SJSA1 (cell line): ENCODE data around the gene MAST4. TPM values are rescaled to one million over a fixed set of nuclear protein-coding genes. Genes with fewer than 3 reads are reported as not detected.
A peak's percentile ranks its signal among the peaks of the same experiment; 100 is the strongest.

Source experiments
- DNase-seq, 2 experiments: peaks; one replicate each; pipeline ENCODE4 v3.0.0-alpha.2; 2015 to 2020; ENCODE audit warnings: low spot score in 2 of 2, low read depth in 1 of 2
- H3K27ac ChIP-seq: fragments of 250-450 bp; sonication (Bioruptor Pico); 2 replicates; pipeline ENCODE4 v1.5.1; 2020; ENCODE audit warnings: mild to moderate bottlenecking, moderate library complexity
- H3K27me3 ChIP-seq: fragments of 250-450 bp; sonication (Bioruptor Pico); replicated peaks from 2 replicates; pipeline ENCODE4 v1.5.1; 2020; ENCODE audit warnings: mild to moderate bottlenecking, moderate library complexity
- H3K36me3 ChIP-seq: fragments of 250-450 bp; sonication (Bioruptor Pico); 2 replicates; pipeline ENCODE4 v1.5.1; 2020; ENCODE audit warnings: mild to moderate bottlenecking
- H3K4me1 ChIP-seq: fragments of 250-450 bp; sonication (Bioruptor Pico); replicated peaks from 2 replicates; pipeline ENCODE4 v1.6.1; 2021; ENCODE audit warnings: mild to moderate bottlenecking
- H3K4me3 ChIP-seq: fragments of 250-450 bp; sonication (Bioruptor Pico); 2 replicates; pipeline ENCODE4 v1.5.1; 2020; ENCODE audit warnings: mild to moderate bottlenecking
- H3K9me3 ChIP-seq: fragments of 250-450 bp; sonication (Bioruptor Pico); replicated peaks from 2 replicates; pipeline ENCODE4 v1.5.1; 2020; ENCODE audit warnings: mild to moderate bottlenecking
- total RNA-seq: library from RNA; depleted of rRNA; stranded (reverse); fragments of >200 nt; shearing (Covaris generic); gene quantifications from 2 replicates; pipeline ENCODE4 v1.2.3, GENCODE V29; 2014

The MAST4 gene
- total RNA-seq, 1 experiment from 2014 or later = 2.3 TPM

GRCh38 chr5:66829358-66829674 lies 233.1 kb downstream of the MAST4 start:
- no peaks in the 10 kb centered on the region for H3K9me3 ChIP-seq
- peak overlapping the region; percentile 74 for H3K27ac ChIP-seq
- no peaks in the 10 kb centered on the region for H3K27me3 ChIP-seq
- no peak for DNase-seq
- no peaks in the 10 kb centered on the region for H3K36me3 ChIP-seq
- H3K4me3 ChIP-seq = peak overlapping the region; percentile 29
- peaks cover 14% of the 10 kb centered on the region for H3K4me1 ChIP-seq

GRCh38 chr5:66829826-66830225 lies 233.6 kb downstream of the MAST4 start:
- no peaks in the 10 kb centered on the region for H3K36me3 ChIP-seq
- peak overlapping the region; percentile 74 for H3K27ac ChIP-seq
- H3K4me3 ChIP-seq = no peak overlapping the region
- H3K27me3 ChIP-seq = no peaks in the 10 kb centered on the region
- peak in 1 of 2 experiments; percentile 71 for DNase-seq
- H3K4me1 ChIP-seq = peaks cover 14% of the 10 kb centered on the region
- H3K9me3 ChIP-seq = no peaks in the 10 kb centered on the region

GRCh38 chr5:66830636-66831035 lies 234.4 kb downstream of the MAST4 start:
- no peak overlapping the region for H3K27ac ChIP-seq
- DNase-seq = no peak
- H3K27me3 ChIP-seq = no peaks in the 10 kb centered on the region
- H3K4me1 ChIP-seq = peaks cover 14% of the 10 kb centered on the region
- H3K36me3 ChIP-seq = no peaks in the 10 kb centered on the region
- no peaks in the 10 kb centered on the region for H3K9me3 ChIP-seq
- no peak overlapping the region for H3K4me3 ChIP-seq

DNA sequence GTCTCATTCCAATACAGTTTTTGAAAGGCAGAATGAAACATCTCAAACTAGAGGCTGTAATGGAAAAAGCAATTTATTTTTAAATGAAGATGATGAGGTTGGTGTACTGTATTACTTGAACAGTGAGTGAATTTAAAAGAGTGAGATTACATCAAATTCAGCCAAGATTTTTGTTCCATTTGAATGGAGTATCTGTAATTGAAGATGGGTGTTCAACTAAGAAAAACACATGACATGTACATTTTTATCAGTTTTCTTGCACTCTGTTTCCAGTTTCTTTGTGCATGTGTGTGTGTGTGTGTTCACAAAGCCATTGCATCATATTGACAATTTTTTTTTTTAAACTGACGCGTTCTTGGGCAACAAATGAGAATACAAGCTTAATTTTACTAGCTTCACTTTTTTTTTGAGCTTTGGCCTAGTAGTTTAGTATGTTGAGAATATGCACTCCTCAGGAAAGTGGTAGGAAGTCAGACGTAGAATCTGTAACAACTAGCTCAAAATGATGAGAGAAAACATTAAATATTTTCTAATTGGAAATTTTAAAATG lies 243.5 kb downstream of the MAST4 start:
- DNase-seq = no peak
- H3K27ac ChIP-seq = no peak overlapping the region
- no peaks in the 10 kb centered on the region for H3K36me3 ChIP-seq

DNA sequence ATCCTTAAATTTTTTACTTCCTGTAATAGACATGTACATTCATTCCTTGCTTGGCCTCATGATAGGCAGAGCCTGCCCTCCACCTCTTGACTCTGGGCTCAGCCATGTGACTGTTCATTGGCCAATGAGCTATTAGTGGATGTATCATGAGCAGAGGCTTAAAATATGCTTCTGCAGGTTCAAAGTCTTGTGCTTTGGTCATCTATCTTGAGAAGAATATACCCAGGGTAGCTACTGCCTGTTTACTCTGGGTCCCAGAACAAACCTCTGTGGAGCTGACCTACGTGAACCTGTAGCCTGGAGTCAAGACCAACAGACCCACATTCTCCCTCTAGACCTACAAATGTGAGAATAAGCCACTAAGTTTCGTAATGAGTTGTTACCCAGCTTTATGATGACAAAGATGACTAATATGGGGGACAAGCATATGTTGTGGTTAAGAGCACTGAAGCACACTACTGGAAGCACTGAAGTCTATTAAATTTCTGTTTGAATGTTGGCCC lies 244.4 kb downstream of the MAST4 start:
- Histone ChIP-seq H3K27ac (no peak overlapping the region), H3K27me3 (no peaks in the 10 kb centered on the region), H3K36me3 (no peaks in the 10 kb centered on the region), H3K4me1 (peaks cover 6% of the 10 kb centered on the region), H3K9me3 (no peaks in the 10 kb centered on the region), H3K4me3 (no peak overlapping the region)
- no peak for DNase-seq

More for the DNA sequence above, 243.5 kb downstream of the MAST4 start:
- H3K4me3 ChIP-seq = no peak overlapping the region
- no peaks in the 10 kb centered on the region for H3K27me3 ChIP-seq
- H3K4me1 ChIP-seq = peaks cover 6% of the 10 kb centered on the region
- no peaks in the 10 kb centered on the region for H3K9me3 ChIP-seq

- Histone ChIP-seq H3K9me3 (no peaks in the 10 kb centered on the region), H3K4me3 (no peak overlapping the region), H3K27ac (no peak overlapping the region), H3K36me3 (no peaks in the 10 kb centered on the region), H3K4me1 (peaks cover 6% of the 10 kb centered on the region), H3K27me3 (no peaks in the 10 kb centered on the region)
- no peak for DNase-seq
These were observed 245.1 kb downstream of the MAST4 start for GRCh38 chr5:66841264-66841663.

GRCh38 chr5:66842540-66842939 lies 246.3 kb downstream of the MAST4 start:
- H3K9me3 ChIP-seq = no peaks in the 10 kb centered on the region
- H3K27ac ChIP-seq = no peak overlapping the region
- H3K4me1 ChIP-seq = peaks cover 6% of the 10 kb centered on the region
- DNase-seq = no peak
- H3K4me3 ChIP-seq = no peak overlapping the region
- no peaks in the 10 kb centered on the region for H3K27me3 ChIP-seq
- H3K36me3 ChIP-seq = no peaks in the 10 kb centered on the region

- H3K36me3 ChIP-seq = no peaks in the 10 kb centered on the region
- H3K4me3 ChIP-seq = no peak overlapping the region
- no peaks in the 10 kb centered on the region for H3K9me3 ChIP-seq
- H3K27ac ChIP-seq = no peak overlapping the region
- no peaks in the 10 kb centered on the region for H3K27me3 ChIP-seq
- H3K4me1 ChIP-seq = peaks cover 6% of the 10 kb centered on the region
- no peak for DNase-seq
These were observed 246.9 kb downstream of the MAST4 start for GRCh38 chr5:66843065-66843464.

- H3K9me3 ChIP-seq = no peaks in the 10 kb centered on the region
- no peak overlapping the region for H3K27ac ChIP-seq
- no peak for DNase-seq
- no peak overlapping the region for H3K4me3 ChIP-seq
- H3K36me3 ChIP-seq = no peaks in the 10 kb centered on the region
- H3K27me3 ChIP-seq = peaks cover 2% of the 10 kb centered on the region; the same call in 1 of the 2 replicates
- H3K4me1 ChIP-seq = no peaks in the 10 kb centered on the region
These were observed 252.8 kb downstream of the MAST4 start for GRCh38 chr5:66848749-66849641.

GRCh38 chr5:66849803-66850202 lies 253.6 kb downstream of the MAST4 start:
- H3K4me3 ChIP-seq = no peak overlapping the region
- DNase-seq = no peak
- H3K9me3 ChIP-seq = no peaks in the 10 kb centered on the region
- H3K36me3 ChIP-seq = no peaks in the 10 kb centered on the region
- H3K4me1 ChIP-seq = no peaks in the 10 kb centered on the region
- H3K27me3 ChIP-seq = peaks cover 2% of the 10 kb centered on the region; the same call in 1 of the 2 replicates
- no peak overlapping the region for H3K27ac ChIP-seq

- DNase-seq = no peak
- Histone ChIP-seq H3K4me1 (no peaks in the 10 kb centered on the region), H3K9me3 (no peaks in the 10 kb centered on the region), H3K4me3 (no peak overlapping the region), H3K36me3 (no peaks in the 10 kb centered on the region), H3K27me3 (peaks cover 2% of the 10 kb centered on the region; the same call in 1 of the 2 replicates), H3K27ac (no peak overlapping the region)
These were observed 254.3 kb downstream of the MAST4 start for GRCh38 chr5:66850354-66851075.

- no peak for DNase-seq
- Histone ChIP-seq H3K36me3 (no peaks in the 10 kb centered on the region), H3K27ac (no peak overlapping the region)
These were observed 255.1 kb downstream of the MAST4 start for GRCh38 chr5:66851306-66851705.

DNA sequence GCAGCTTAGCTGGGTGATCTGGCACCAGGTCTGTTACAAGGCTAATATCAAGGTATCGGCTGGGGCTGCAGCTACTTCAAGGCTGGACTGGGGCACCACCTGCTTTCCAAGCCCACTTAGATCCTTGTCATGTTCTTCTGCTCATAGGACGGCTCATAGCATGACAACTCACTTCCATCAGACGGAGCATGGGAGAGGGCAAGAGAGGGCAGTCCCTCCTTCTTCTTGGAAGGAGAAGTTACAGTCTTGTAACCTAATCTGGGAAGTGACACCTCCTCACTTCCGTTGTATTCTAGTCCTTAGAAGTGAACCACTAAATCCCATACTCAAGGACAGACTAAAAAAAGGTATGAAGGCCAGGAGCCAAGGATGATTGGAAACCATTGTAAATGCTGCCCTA lies 258.2 kb downstream of the MAST4 start:
- H3K9me3 ChIP-seq = no peaks in the 10 kb centered on the region
- no peaks in the 10 kb centered on the region for H3K36me3 ChIP-seq
- no peak for DNase-seq
- no peak overlapping the region for H3K4me3 ChIP-seq
- no peaks in the 10 kb centered on the region for H3K4me1 ChIP-seq
- H3K27ac ChIP-seq = no peak overlapping the region
- H3K27me3 ChIP-seq = peaks cover 5% of the 10 kb centered on the region; the same call in 1 of the 2 replicates

More at GRCh38 chr5:66851306-66851705, 255.1 kb downstream of the MAST4 start:
- Histone ChIP-seq H3K4me1 (no peaks in the 10 kb centered on the region), H3K27me3 (peaks cover 2% of the 10 kb centered on the region; the same call in 1 of the 2 replicates), H3K9me3 (no peaks in the 10 kb centered on the region), H3K4me3 (no peak overlapping the region)
